ENCODE measurements around the gene TRIOBP.

The TRIOBP gene

GRCh38 chr22:37801946-37802309, 105.1 kb downstream of the TRIOBP start:
- Mint-ChIP-seq H3K4me1 (ENCODE audit: low read depth) (peaks cover 25% of the 10 kb centered on the region), H3K36me3 (ENCODE audit: low read depth) (no peaks in the 10 kb centered on the region), H3K27me3 (peaks cover 41% of the 10 kb centered on the region), H3K4me3 (peak overlapping the region; percentile 39), H3K9me3 (no peaks in the 10 kb centered on the region), H3K27ac (no peak overlapping the region)

- H3K36me3 Mint-ChIP-seq (ENCODE audit: low read depth) = no peaks in the 10 kb centered on the region
- no peak overlapping the region for H3K27ac Mint-ChIP-seq
- H3K9me3 Mint-ChIP-seq = no peaks in the 10 kb centered on the region
- peak overlapping the region; percentile 63 for H3K4me3 Mint-ChIP-seq
- peaks cover 31% of the 10 kb centered on the region for H3K4me1 Mint-ChIP-seq (ENCODE audit: low read depth)
- peaks cover 48% of the 10 kb centered on the region for H3K27me3 Mint-ChIP-seq
Measured at GRCh38 chr22:37802310-37803194, 105.7 kb downstream of the TRIOBP start.

DNA sequence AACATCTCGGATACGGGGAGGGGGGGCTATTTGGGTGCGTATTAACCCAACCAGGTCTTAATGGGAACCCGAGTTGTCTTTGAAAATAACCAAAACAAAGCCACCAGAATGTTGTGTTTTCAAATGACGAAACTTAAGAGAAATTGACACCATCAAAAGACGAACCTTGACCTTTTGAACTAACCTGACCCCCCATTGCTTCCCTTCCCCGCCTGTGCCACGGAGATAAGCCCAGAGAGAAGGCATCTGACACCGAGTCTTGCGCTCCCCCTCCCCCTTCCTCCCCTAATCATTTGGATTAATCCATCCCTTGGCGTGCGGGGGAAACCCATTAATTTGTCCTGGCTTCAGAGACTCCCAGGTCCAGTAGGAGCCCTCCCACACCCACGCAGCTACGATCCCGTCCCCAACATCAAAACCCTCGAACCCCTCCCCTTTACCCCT, 106.4 kb downstream of the TRIOBP start:
- no peaks in the 10 kb centered on the region for H3K36me3 Mint-ChIP-seq (ENCODE audit: low read depth)
- no peak overlapping the region for H3K27ac Mint-ChIP-seq
- peaks cover 50% of the 10 kb centered on the region for H3K27me3 Mint-ChIP-seq
- peak overlapping the region; percentile 63 for H3K4me3 Mint-ChIP-seq
- H3K4me1 Mint-ChIP-seq (ENCODE audit: low read depth) = peaks cover 36% of the 10 kb centered on the region
- no peaks in the 10 kb centered on the region for H3K9me3 Mint-ChIP-seq

DNA sequence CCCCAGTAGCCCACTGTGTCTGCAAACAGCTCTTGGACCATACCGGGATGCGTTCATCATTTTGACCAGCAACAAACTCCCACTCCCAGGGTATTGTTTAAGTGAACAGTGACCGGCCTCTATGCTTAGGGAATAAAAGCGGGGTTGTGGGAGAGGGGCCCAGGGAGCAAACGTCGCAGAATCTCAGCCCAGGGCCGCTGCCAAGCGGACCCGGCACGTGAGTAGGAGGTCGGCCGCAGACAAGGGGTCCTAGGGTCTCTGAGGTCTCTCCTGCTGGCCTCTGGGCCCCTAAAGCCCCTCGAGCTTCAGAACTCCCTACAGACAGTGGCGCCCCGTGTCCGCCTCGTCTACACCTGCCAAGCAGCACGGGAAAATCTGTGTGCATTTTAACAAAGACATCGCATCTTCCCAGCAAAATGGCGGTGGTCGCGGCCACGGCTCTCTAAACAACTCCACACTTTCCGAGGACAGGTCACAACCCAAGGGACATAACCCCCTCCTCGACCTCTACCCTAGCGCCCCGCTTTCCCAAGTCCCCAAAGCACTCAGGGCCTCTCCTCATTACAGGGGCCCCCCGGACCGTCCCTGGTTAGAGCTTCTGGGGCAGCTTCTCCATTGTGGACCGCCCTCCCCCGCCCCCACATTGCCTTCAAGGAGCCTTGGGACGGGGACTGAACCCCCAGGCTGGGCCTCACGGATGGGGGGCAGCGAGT, 106.9 kb downstream of the TRIOBP start:
- no peak overlapping the region for H3K27ac Mint-ChIP-seq
- H3K4me3 Mint-ChIP-seq = peak overlapping the region; percentile 37
- peaks cover 41% of the 10 kb centered on the region for H3K4me1 Mint-ChIP-seq (ENCODE audit: low read depth)
- no peaks in the 10 kb centered on the region for H3K9me3 Mint-ChIP-seq
- no peaks in the 10 kb centered on the region for H3K36me3 Mint-ChIP-seq (ENCODE audit: low read depth)
- peaks cover 56% of the 10 kb centered on the region for H3K27me3 Mint-ChIP-seq

- no peak overlapping the region for H3K27ac Mint-ChIP-seq
- H3K9me3 Mint-ChIP-seq = no peaks in the 10 kb centered on the region
- peaks cover 62% of the 10 kb centered on the region for H3K27me3 Mint-ChIP-seq
- peak overlapping the region; percentile 37 for H3K4me3 Mint-ChIP-seq
- peaks cover 41% of the 10 kb centered on the region for H3K4me1 Mint-ChIP-seq (ENCODE audit: low read depth)
- H3K36me3 Mint-ChIP-seq (ENCODE audit: low read depth) = no peaks in the 10 kb centered on the region
Measured at GRCh38 chr22:37804352-37804880, 107.6 kb downstream of the TRIOBP start.

GRCh38 chr22:37804881-37805809, 108.3 kb downstream of the TRIOBP start:
- Mint-ChIP-seq H3K27ac (no peak overlapping the region), H3K4me1 (ENCODE audit: low read depth) (peaks cover 41% of the 10 kb centered on the region), H3K9me3 (no peaks in the 10 kb centered on the region)

DNA sequence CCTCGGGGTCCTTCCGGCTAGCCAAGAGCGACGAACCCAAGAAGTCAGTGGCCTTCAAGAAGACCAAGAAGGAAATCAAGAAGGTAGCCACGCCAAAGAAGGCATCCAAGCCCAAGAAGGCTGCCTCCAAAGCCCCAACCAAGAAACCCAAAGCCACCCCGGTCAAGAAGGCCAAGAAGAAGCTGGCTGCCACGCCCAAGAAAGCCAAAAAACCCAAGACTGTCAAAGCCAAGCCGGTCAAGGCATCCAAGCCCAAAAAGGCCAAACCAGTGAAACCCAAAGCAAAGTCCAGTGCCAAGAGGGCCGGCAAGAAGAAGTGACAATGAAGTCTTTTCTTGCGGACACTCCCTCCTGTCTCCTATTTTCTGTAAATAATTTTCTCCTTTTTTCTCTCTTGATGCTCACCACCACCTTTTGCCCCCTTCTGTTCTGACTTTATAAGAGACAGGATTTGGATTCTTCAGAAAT, 109.0 kb downstream of the TRIOBP start:
- Mint-ChIP-seq H3K4me1 (ENCODE audit: low read depth) (peaks cover 41% of the 10 kb centered on the region), H3K4me3 (peak overlapping the region; percentile 72), H3K27ac (no peak overlapping the region), H3K36me3 (ENCODE audit: low read depth) (no peaks in the 10 kb centered on the region), H3K9me3 (no peaks in the 10 kb centered on the region), H3K27me3 (peaks cover 62% of the 10 kb centered on the region)

More at GRCh38 chr22:37804881-37805809, 108.3 kb downstream of the TRIOBP start:
- peak overlapping the region; percentile 72 for H3K4me3 Mint-ChIP-seq
- H3K36me3 Mint-ChIP-seq (ENCODE audit: low read depth) = no peaks in the 10 kb centered on the region
- H3K27me3 Mint-ChIP-seq = peaks cover 66% of the 10 kb centered on the region

DNA sequence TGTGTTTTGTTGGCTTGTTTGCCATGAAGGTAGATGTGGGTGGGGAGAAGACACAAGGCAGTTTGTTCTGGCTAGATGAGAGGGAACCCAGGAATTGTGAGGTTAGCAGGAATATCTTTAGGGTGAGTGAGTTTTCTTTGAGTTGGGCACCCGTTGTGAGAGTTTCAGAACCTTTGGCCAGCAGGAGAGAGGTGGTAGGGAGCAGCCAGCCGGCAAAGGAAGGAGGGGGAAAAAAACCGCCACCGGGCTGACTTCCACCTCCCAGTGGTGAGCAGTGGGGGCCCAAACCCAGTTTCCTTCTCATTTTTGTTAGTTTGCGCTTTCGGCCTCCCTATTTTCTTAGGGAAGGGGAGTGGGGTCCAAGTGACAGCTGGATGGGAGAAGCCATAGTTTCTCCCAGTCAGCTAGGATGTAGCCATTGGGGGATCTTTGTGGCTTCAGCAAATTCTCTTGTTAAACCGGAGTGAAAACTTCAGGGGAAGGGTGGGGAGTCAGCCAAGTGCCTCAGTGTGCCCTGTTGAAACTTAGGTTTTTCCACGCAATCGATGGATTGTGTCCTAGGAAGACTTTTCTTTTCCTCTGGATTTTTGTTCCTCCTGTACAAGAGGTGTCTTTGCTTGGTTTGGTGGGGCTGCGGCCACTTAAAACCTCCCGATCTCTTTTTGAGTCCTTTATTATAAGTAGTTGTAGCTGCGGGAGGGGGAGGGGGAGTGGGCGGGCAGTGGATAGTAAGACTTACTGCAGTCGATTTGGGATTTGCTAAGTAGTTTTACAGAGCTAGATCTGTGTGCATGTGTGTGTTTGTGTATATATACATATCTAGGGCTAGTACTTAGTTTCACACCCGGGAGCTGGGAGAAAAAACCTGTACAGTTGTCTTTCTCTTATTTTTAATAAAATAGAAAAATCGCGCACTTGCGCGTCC, 109.8 kb downstream of the TRIOBP start:
- no peaks in the 10 kb centered on the region for H3K9me3 Mint-ChIP-seq
- H3K27ac Mint-ChIP-seq = no peak overlapping the region
- no peaks in the 10 kb centered on the region for H3K36me3 Mint-ChIP-seq (ENCODE audit: low read depth)
- H3K4me1 Mint-ChIP-seq (ENCODE audit: low read depth) = peaks cover 41% of the 10 kb centered on the region
- H3K27me3 Mint-ChIP-seq = peaks cover 62% of the 10 kb centered on the region
- peak overlapping the region; percentile 81 for H3K4me3 Mint-ChIP-seq

- H3K36me3 Mint-ChIP-seq (ENCODE audit: low read depth) = no peaks in the 10 kb centered on the region
- no peaks in the 10 kb centered on the region for H3K9me3 Mint-ChIP-seq
- no peak within 1 kb of the TSS for H3K27ac Mint-ChIP-seq
- H3K4me1 Mint-ChIP-seq (ENCODE audit: low read depth) = peaks cover 37% of the 10 kb centered on the region
- peaks cover 62% of the 10 kb centered on the region for H3K27me3 Mint-ChIP-seq
- H3K4me3 Mint-ChIP-seq = peak within 1 kb of the TSS; percentile 81
Measured at GRCh38 chr22:37807410-37808293, 110.8 kb downstream of the TRIOBP start, which contains the start of gene GCAT. GCAT (plus strand) TSS chr22:37807934; CDS start chr22:37807968, 34 bp downstream.

GRCh38 chr22:37808294-37808657, 111.4 kb downstream of the TRIOBP start:
- peaks cover 31% of the 10 kb centered on the region for H3K4me1 Mint-ChIP-seq (ENCODE audit: low read depth)
- no peaks in the 10 kb centered on the region for H3K9me3 Mint-ChIP-seq
- peaks cover 55% of the 10 kb centered on the region for H3K27me3 Mint-ChIP-seq
- H3K4me3 Mint-ChIP-seq = peak overlapping the region; percentile 81
- no peak overlapping the region for H3K27ac Mint-ChIP-seq
- no peaks in the 10 kb centered on the region for H3K36me3 Mint-ChIP-seq (ENCODE audit: low read depth)

- Mint-ChIP-seq H3K36me3 (ENCODE audit: low read depth) (no peaks in the 10 kb centered on the region), H3K4me1 (ENCODE audit: low read depth) (peaks cover 31% of the 10 kb centered on the region), H3K27me3 (peaks cover 45% of the 10 kb centered on the region), H3K9me3 (no peaks in the 10 kb centered on the region), H3K4me3 (no peak overlapping the region), H3K27ac (no peak overlapping the region)
Measured at GRCh38 chr22:37809672-37810333, 113.0 kb downstream of the TRIOBP start.

DNA sequence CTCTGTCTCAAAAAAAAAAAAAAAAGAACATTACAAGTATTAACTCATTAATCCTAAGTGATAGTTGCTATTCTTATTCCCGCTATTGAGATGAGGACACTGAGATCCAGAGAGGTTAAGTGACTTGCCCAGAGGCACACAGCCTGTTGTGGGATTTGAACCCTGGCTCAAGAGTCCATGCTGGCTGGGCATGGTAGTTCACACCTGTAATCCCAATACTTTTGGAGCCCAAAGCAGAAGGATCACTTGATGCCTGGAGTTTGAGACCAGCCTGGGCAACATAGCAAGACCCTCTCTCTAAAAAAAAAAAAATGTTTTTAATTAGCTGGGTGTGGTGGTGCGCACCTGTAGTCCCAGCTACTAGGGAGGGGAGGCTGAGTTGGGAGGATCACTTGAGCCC, 115.0 kb downstream of the TRIOBP start:
- H3K9me3 Mint-ChIP-seq = no peaks in the 10 kb centered on the region
- H3K4me1 Mint-ChIP-seq (ENCODE audit: low read depth) = peaks cover 17% of the 10 kb centered on the region
- H3K27ac Mint-ChIP-seq = no peak overlapping the region
- no peak overlapping the region for H3K4me3 Mint-ChIP-seq
- H3K36me3 Mint-ChIP-seq (ENCODE audit: low read depth) = no peaks in the 10 kb centered on the region
- peaks cover 28% of the 10 kb centered on the region for H3K27me3 Mint-ChIP-seq
